Measurements from ENCODE around the gene CDKN2B. TPM values are rescaled to one million over a fixed set of nuclear protein-coding genes. Genes with fewer than 3 reads are reported as not detected.

Gene CDKN2B
- total and polyA plus RNA-seq, 2 of the 13 experiments (the other 11 are each of a cell fraction or from before 2014, with no cell fraction given): 1.4 to 1.5 TPM

DNA sequence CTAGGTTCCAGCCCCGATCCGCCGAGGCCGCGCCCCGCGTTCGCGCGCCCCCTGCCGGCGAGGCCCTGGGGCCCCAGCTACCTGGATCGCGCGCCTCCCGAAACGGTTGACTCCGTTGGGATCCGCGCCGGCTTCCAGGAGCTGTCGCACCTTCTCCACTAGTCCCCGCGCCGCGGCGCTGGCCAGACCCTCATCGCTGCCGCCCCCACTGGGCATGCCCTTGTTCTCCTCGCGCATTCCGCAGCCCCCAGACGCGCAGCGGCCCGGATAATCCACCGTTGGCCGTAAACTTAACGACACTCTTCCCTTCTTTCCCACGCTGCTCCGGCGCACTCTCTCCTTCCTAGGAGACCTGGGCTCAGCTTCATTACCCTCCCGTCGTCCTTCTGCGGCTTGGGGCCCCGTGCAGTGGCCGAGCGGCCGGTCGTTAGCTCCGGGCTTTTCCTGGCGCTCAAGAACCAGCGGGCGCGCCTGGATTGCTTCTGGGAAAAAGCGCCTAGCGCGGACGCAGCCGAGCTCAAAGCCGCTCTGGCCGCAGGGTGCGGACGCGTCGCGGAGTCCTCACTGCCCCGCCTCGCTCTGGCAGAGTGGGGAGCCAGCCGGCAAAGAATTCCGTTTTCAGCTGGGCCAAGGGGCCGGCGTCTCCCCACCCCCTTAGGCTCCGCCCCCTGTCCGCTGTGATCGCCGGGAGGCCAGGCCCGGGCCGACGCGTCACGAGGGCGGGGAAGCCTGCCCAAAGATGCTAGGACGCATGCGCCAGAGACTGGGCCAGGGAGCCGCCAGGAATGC is at the start of gene CDKN2B (continued):
- TF ChIP-seq ZNF224 (CRISPR knock-in tag; IDR thresholded peaks at IDR 0.05) (no peak), KLF12 (CRISPR knock-in tag; IDR thresholded peaks at IDR 0.05; ENCODE audit: borderline replicate concordance) (peak; percentile 43; the same call in 1 of the 2 replicates), MBD4 (IDR thresholded peaks at IDR 0.05; ENCODE audit: borderline replicate concordance, low read length) (no peak), MEIS2 (CRISPR knock-in tag; IDR thresholded peaks at IDR 0.05) (no peak), MAFK (conservative IDR thresholded peaks at IDR 0.05 in 1 of 2, IDR thresholded peaks at IDR 0.05 in 1 of 2; ENCODE audit: low read length in 2 of 2) (no peak), JDP2 (CRISPR knock-in tag; IDR thresholded peaks at IDR 0.05; ENCODE audit: borderline replicate concordance) (no peak), ZNF101 (CRISPR knock-in tag; IDR thresholded peaks at IDR 0.05; ENCODE audit: borderline replicate concordance, low read depth) (0 out of 2 replicates have a peak, but pooled peaks have one; percentile 69), TCF7L2 (IDR thresholded peaks at IDR 0.05; ENCODE audit: low read depth, low read length) (no peak), FOXK2 (IDR thresholded peaks at IDR 0.05) (no peak), TOE1 (CRISPR knock-in tag; IDR thresholded peaks at IDR 0.05) (no peak), RARG (CRISPR knock-in tag; IDR thresholded peaks at IDR 0.05; ENCODE audit: low read depth) (no peak), ZNF264 (CRISPR knock-in tag; IDR thresholded peaks at IDR 0.05) (no peak), REL (CRISPR knock-in tag; conservative IDR thresholded peaks at IDR 0.05) (no peak), THYN1 (CRISPR knock-in tag; IDR thresholded peaks at IDR 0.05; ENCODE audit: borderline replicate concordance, low read depth) (no peak), EZH2 (conservative IDR thresholded peaks at IDR 0.05; ENCODE audit: low read depth, low read length) (no peak), ZNF460 (CRISPR knock-in tag; IDR thresholded peaks at IDR 0.05; ENCODE audit: borderline replicate concordance) (no peak), ZNF652 (CRISPR knock-in tag; IDR thresholded peaks at IDR 0.05; ENCODE audit: borderline replicate concordance, low read depth) (no peak), GTF2F1 (IDR thresholded peaks at IDR 0.05; ENCODE audit: low read length) (no peak), PHF20 (CRISPR knock-in tag; IDR thresholded peaks at IDR 0.05) (no peak), ZNF3 (CRISPR knock-in tag; IDR thresholded peaks at IDR 0.05) (no peak)
- TF ChIP-seq, protein P1, sequence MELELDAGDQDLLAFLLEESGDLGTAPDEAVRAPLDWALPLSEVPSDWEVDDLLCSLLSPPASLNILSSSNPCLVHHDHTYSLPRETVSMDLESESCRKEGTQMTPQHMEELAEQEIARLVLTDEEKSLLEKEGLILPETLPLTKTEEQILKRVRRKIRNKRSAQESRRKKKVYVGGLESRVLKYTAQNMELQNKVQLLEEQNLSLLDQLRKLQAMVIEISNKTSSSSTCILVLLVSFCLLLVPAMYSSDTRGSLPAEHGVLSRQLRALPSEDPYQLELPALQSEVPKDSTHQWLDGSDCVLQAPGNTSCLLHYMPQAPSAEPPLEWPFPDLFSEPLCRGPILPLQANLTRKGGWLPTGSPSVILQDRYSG (CRISPR knock-in tag; IDR thresholded peaks at IDR 0.05): no peak
- TF ChIP-seq, protein P2, sequence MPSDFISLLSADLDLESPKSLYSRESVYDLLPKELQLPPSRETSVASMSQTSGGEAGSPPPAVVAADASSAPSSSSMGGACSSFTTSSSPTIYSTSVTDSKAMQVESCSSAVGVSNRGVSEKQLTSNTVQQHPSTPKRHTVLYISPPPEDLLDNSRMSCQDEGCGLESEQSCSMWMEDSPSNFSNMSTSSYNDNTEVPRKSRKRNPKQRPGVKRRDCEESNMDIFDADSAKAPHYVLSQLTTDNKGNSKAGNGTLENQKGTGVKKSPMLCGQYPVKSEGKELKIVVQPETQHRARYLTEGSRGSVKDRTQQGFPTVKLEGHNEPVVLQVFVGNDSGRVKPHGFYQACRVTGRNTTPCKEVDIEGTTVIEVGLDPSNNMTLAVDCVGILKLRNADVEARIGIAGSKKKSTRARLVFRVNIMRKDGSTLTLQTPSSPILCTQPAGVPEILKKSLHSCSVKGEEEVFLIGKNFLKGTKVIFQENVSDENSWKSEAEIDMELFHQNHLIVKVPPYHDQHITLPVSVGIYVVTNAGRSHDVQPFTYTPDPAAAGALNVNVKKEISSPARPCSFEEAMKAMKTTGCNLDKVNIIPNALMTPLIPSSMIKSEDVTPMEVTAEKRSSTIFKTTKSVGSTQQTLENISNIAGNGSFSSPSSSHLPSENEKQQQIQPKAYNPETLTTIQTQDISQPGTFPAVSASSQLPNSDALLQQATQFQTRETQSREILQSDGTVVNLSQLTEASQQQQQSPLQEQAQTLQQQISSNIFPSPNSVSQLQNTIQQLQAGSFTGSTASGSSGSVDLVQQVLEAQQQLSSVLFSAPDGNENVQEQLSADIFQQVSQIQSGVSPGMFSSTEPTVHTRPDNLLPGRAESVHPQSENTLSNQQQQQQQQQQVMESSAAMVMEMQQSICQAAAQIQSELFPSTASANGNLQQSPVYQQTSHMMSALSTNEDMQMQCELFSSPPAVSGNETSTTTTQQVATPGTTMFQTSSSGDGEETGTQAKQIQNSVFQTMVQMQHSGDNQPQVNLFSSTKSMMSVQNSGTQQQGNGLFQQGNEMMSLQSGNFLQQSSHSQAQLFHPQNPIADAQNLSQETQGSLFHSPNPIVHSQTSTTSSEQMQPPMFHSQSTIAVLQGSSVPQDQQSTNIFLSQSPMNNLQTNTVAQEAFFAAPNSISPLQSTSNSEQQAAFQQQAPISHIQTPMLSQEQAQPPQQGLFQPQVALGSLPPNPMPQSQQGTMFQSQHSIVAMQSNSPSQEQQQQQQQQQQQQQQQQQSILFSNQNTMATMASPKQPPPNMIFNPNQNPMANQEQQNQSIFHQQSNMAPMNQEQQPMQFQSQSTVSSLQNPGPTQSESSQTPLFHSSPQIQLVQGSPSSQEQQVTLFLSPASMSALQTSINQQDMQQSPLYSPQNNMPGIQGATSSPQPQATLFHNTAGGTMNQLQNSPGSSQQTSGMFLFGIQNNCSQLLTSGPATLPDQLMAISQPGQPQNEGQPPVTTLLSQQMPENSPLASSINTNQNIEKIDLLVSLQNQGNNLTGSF (CRISPR knock-in tag; IDR thresholded peaks at IDR 0.05): no peak
- TF ChIP-seq, protein P3, sequence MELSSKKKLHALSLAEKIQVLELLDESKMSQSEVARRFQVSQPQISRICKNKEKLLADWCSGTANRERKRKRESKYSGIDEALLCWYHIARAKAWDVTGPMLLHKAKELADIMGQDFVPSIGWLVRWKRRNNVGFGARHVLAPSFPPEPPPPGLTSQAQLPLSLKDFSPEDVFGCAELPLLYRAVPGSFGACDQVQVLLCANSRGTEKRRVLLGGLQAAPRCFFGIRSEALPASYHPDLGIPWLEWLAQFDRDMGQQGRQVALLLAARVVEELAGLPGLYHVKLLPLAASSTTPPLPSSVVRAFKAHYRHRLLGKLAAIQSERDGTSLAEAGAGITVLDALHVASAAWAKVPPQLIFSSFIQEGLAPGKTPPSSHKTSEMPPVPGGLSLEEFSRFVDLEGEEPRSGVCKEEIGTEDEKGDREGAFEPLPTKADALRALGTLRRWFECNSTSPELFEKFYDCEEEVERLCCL (CRISPR knock-in tag; IDR thresholded peaks at IDR 0.05; ENCODE audit: borderline replicate concordance): no peak
